Measurements from ENCODE around the gene NKAIN2. TPM values are rescaled to one million over a fixed set of nuclear protein-coding genes. Genes with fewer than 3 reads are reported as not detected.
"Not testable (repeated sequence)": the region's sequence is repeated elsewhere in the genome, so short reads cannot be mapped to it uniquely, and the experiment has no call there.

Gene NKAIN2
- total RNA-seq, 1 donor from 2014 or later = not detected

- no peak for DNase-seq (ENCODE audit: low read depth)
- Histone ChIP-seq H3K4me3 (ENCODE audit: low read depth, low read length) (no peak overlapping the region), H3K27me3 (ENCODE audit: control insufficient read depth, insufficient read depth, low read length) (no peaks in the 10 kb centered on the region), H3K36me3 (ENCODE audit: control insufficient read depth, insufficient read depth, low read length) (no peaks in the 10 kb centered on the region)
- TF ChIP-seq, protein P1, sequence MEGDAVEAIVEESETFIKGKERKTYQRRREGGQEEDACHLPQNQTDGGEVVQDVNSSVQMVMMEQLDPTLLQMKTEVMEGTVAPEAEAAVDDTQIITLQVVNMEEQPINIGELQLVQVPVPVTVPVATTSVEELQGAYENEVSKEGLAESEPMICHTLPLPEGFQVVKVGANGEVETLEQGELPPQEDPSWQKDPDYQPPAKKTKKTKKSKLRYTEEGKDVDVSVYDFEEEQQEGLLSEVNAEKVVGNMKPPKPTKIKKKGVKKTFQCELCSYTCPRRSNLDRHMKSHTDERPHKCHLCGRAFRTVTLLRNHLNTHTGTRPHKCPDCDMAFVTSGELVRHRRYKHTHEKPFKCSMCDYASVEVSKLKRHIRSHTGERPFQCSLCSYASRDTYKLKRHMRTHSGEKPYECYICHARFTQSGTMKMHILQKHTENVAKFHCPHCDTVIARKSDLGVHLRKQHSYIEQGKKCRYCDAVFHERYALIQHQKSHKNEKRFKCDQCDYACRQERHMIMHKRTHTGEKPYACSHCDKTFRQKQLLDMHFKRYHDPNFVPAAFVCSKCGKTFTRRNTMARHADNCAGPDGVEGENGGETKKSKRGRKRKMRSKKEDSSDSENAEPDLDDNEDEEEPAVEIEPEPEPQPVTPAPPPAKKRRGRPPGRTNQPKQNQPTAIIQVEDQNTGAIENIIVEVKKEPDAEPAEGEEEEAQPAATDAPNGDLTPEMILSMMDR (IDR thresholded peaks at IDR 0.05; ENCODE audit: insufficient read depth, low read length, poor library complexity, severe bottlenecking) = no peak
Measured at GRCh38 chr6:124446961-124447360, 643.3 kb downstream of the NKAIN2 start.

GRCh38 chr6:124459268-124459667, 655.6 kb downstream of the NKAIN2 start:
- H3K4me3 ChIP-seq (ENCODE audit: low read depth, low read length) = no peak overlapping the region
- DNase-seq (ENCODE audit: low read depth) = no peak
- H3K36me3 ChIP-seq (ENCODE audit: control insufficient read depth, insufficient read depth, low read length) = no peaks in the 10 kb centered on the region
- H3K27me3 ChIP-seq (ENCODE audit: control insufficient read depth, insufficient read depth, low read length) = no peaks in the 10 kb centered on the region
- TF ChIP-seq, protein P1 (IDR thresholded peaks at IDR 0.05; ENCODE audit: insufficient read depth, low read length, poor library complexity, severe bottlenecking) = no peak

GRCh38 chr6:124462750-124463149, 659.1 kb downstream of the NKAIN2 start:
- TF ChIP-seq, protein P1 (IDR thresholded peaks at IDR 0.05; ENCODE audit: insufficient read depth, low read length, poor library complexity, severe bottlenecking) = no peak
- H3K36me3 ChIP-seq (ENCODE audit: control insufficient read depth, insufficient read depth, low read length) = no peaks in the 10 kb centered on the region
- no peak for DNase-seq (ENCODE audit: low read depth)
- no peaks in the 10 kb centered on the region for H3K27me3 ChIP-seq (ENCODE audit: control insufficient read depth, insufficient read depth, low read length)
- no peak overlapping the region for H3K4me3 ChIP-seq (ENCODE audit: low read depth, low read length)

GRCh38 chr6:124463271-124463670, 659.6 kb downstream of the NKAIN2 start:
- Histone ChIP-seq H3K36me3 (ENCODE audit: control insufficient read depth, insufficient read depth, low read length) (no peaks in the 10 kb centered on the region), H3K27me3 (ENCODE audit: control insufficient read depth, insufficient read depth, low read length) (no peaks in the 10 kb centered on the region), H3K4me3 (ENCODE audit: low read depth, low read length) (no peak overlapping the region)
- TF ChIP-seq, protein P1 (IDR thresholded peaks at IDR 0.05; ENCODE audit: insufficient read depth, low read length, poor library complexity, severe bottlenecking) = no peak
- no peak for DNase-seq (ENCODE audit: low read depth)

DNA sequence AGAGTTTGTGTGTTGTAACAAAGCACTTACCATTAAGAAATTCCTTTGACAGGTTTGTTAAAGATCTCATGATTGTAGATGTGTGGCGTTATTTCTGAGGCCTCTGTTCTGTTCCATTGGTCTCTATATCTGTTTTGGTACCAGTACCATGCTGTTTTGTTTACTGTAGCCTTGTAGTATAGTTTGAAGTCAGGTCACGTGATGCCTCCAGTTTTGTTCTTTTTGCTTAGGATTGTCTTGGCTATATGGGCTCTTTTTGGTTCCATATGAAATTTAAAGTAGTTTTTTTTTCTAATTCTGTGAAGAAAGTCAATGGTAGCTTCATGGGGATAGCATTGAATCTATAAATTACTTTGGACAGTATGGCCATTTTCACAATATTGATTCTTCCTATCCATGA, 660.9 kb downstream of the NKAIN2 start:
- DNase-seq (ENCODE audit: low read depth); H3K36me3 ChIP-seq (ENCODE audit: control insufficient read depth, insufficient read depth, low read length); H3K4me3 ChIP-seq (ENCODE audit: low read depth, low read length); H3K27me3 ChIP-seq (ENCODE audit: control insufficient read depth, insufficient read depth, low read length): not testable (repeated sequence)

DNA sequence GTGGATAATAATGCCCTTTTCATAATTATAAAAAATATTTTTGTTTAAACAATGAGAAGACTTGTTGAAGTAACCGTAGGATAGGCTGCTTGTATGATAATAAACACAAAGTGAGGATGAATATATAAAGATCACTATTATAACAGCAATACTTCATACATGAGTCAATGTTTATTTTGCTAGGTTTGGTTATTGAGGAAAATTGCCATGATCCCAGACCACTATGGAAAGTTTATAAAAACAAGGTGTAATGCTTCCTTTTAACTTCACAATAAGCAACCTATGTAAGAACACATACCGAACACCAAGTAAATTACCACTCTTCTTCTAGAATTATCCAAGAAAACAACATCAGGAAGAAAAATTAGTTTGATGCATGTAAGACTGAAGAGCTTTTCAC, 663.3 kb downstream of the NKAIN2 start:
- TF ChIP-seq, protein P1 (IDR thresholded peaks at IDR 0.05; ENCODE audit: insufficient read depth, low read length, poor library complexity, severe bottlenecking) = no peak

More for the DNA sequence above, 663.3 kb downstream of the NKAIN2 start:
- Histone ChIP-seq H3K36me3 (ENCODE audit: control insufficient read depth, insufficient read depth, low read length) (no peaks in the 10 kb centered on the region), H3K4me3 (ENCODE audit: low read depth, low read length) (no peak overlapping the region), H3K27me3 (ENCODE audit: control insufficient read depth, insufficient read depth, low read length) (no peaks in the 10 kb centered on the region)
- DNase-seq (ENCODE audit: low read depth) = no peak

Measured in kidney epithelial cell (primary cell).